AG04449 (cell line): ENCODE results near the gene ZCCHC14.

Experiments used
- CTCF ChIA-PET: fragments of 350-600 bp; formaldehyde crosslinking; extraction: SDS; loops from one replicate; lab custom pipeline; 2021; ENCODE audit warnings: antibody characterized with exemption; lab: Yijun Ruan, JAX
- POLR2A ChIA-PET: fragments of 400-600, 350-600 bp; formaldehyde crosslinking; extraction: SDS; loops from one replicate; lab custom pipeline; 2020; ENCODE audit warnings: antibody characterized with exemption, inconsistent platforms; lab: Yijun Ruan, JAX
- DNase-seq: peaks from one replicate; pipeline ENCODE4 v3.0.0-alpha.2; 2010; ENCODE audit warnings: low read depth, low spot score
- H3K4me3 ChIP-seq: 2 replicates; pipeline ENCODE4 v1.5.1; 2011; ENCODE audit warnings: low read depth, mild to moderate bottlenecking, control low read depth, low read length
- CTCF ChIP-seq: IDR thresholded peaks from one replicate; pipeline ENCODE4 v1.5.1; 2011; ENCODE audit warnings: mild to moderate bottlenecking, moderate library complexity, low read length, control low read depth, inconsistent platforms; ENCODE audit not compliant: insufficient read depth; ENCODE audit errors: missing control alignments

ZCCHC14 gene

GRCh38 chr16:87534751-87535150 is 41.9 kb upstream of the ZCCHC14 start:
- no peak for TF ChIP-seq CTCF
- ChIA-PET POLR2A (no interaction called here), CTCF (interaction anchor here (1.3 to 2.4 kb wide), 3 partner anchors 12 to 14 kb away, joined by 4 to 9 read pairs (median 4); no protein-coding TSS in a partner anchor)
- no peak for DNase-seq
- no peak overlapping the region for H3K4me3 ChIP-seq

- CTCF ChIA-PET = interaction anchor here (0.8 to 2.4 kb wide), 5 partner anchors 12 to 103 kb away, joined by 3 to 9 read pairs (median 4); no protein-coding TSS in a partner anchor
- no peak for DNase-seq
- TF ChIP-seq CTCF = no peak
- POLR2A ChIA-PET = no interaction called here
- no peak overlapping the region for H3K4me3 ChIP-seq
Measured at GRCh38 chr16:87534030-87534653, 41.3 kb upstream of the ZCCHC14 start.

GRCh38 chr16:87533061-87533460 is 40.2 kb upstream of the ZCCHC14 start:
- ChIA-PET CTCF (interaction anchor here (0.8 to 2.4 kb wide), 3 partner anchors 16 to 104 kb away, joined by 3 to 9 read pairs (median 4); no protein-coding TSS in a partner anchor), POLR2A (no interaction called here)
- no peak overlapping the region for H3K4me3 ChIP-seq
- no peak for TF ChIP-seq CTCF
- no peak for DNase-seq

- POLR2A ChIA-PET = no interaction called here
- no peak for TF ChIP-seq CTCF
- CTCF ChIA-PET = interaction anchor here (0.7 kb wide), 1 partner anchor 105 kb away, joined by 3 read pairs; no protein-coding TSS in a partner anchor
Measured at GRCh38 chr16:87531418-87531817, 38.6 kb upstream of the ZCCHC14 start.

GRCh38 chr16:87528690-87529579 is 36.1 kb upstream of the ZCCHC14 start:
- no peak for DNase-seq
- no peak overlapping the region for H3K4me3 ChIP-seq
- ChIA-PET POLR2A (no interaction called here), CTCF (interaction anchor here (1.1 to 1.5 kb wide), 4 partner anchors 9 to 107 kb away, joined by 3 to 4 read pairs (median 4); no protein-coding TSS in a partner anchor)
- no peak for TF ChIP-seq CTCF

More at GRCh38 chr16:87531418-87531817, 38.6 kb upstream of the ZCCHC14 start:
- no peak for DNase-seq
- no peak overlapping the region for H3K4me3 ChIP-seq

GRCh38 chr16:87527055-87527724 is 34.4 kb upstream of the ZCCHC14 start:
- no peak for DNase-seq
- TF ChIP-seq CTCF = no peak
- H3K4me3 ChIP-seq = no peak overlapping the region
- ChIA-PET CTCF (no interaction called here), POLR2A (no interaction called here)
